HG02610 (cell line): ENCODE results near the gene PHRF1.
"Not testable (repeated sequence)": the region's sequence is repeated elsewhere in the genome, so short reads cannot be mapped to it uniquely, and the experiment has no call there.

Experiments used
- ATAC-seq: cut with Tn5 transposase; IDR thresholded peaks from one replicate; pipeline ENCODE4 v1.9.1; 2021; ENCODE audit warnings: mild to moderate bottlenecking, moderate library complexity; ENCODE audit not compliant: unreplicated experiment

PHRF1 gene

DNA sequence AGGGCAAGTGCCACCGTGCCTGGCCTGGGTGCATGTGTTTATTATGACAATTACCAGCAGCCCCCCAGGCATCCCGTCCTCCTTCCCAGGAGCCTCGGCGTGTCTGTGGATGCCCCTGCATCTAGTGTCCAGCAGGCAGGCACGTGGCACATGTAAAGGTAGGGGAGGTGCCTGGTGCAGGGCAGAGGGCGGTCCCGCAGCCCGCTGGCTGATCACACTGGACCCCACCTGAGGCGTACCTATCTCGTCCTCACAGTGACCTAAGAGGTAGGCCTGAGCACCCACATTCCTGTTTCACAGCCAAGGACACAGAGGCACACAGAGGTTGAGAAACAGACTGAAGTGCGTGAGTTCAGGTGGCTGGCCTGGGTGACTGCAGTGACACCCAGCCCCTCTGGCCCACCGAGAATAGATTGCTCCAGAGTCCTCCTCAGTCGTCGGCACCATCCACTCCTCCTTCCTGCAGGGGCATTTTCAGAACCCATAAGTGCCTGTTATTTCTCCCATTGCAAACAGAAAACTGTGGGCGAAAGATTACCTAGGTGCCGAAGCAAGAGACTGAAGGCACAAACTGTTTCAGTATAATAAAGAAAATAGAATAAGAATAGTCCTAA is 3.0 kb upstream of the PHRF1 start:
- no peak for ATAC-seq

DNA sequence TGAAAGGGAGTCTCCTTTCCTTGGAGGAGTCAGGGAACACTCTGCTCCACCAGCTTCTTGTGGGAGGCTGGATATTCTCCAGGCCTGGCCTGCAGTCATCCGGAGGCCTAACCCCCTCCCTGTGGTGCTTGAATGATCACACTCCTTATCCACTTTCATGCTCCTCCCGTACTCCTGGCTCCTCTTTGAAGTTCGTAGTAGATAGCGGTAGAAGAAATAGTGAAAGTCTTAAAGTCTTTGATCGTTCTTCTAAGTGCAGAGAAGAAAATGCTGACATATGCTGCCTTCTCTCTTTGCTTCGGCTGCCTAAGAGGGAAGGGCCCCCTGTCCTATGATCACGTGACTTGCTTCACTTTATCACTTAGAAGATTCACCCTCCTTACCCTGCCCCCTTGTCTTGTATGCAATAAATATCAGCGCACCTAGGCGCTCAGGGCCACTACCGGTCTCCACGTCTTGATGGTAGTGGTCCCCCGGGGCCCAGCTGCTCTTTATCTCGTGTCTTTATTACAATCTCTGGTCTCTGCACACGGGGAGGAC is 2.2 kb upstream of the PHRF1 start:
- ATAC-seq: not testable (repeated sequence)

- ATAC-seq: no peak
Observed at GRCh38 chr11:574632-575312, 1.5 kb upstream of the PHRF1 start.

DNA sequence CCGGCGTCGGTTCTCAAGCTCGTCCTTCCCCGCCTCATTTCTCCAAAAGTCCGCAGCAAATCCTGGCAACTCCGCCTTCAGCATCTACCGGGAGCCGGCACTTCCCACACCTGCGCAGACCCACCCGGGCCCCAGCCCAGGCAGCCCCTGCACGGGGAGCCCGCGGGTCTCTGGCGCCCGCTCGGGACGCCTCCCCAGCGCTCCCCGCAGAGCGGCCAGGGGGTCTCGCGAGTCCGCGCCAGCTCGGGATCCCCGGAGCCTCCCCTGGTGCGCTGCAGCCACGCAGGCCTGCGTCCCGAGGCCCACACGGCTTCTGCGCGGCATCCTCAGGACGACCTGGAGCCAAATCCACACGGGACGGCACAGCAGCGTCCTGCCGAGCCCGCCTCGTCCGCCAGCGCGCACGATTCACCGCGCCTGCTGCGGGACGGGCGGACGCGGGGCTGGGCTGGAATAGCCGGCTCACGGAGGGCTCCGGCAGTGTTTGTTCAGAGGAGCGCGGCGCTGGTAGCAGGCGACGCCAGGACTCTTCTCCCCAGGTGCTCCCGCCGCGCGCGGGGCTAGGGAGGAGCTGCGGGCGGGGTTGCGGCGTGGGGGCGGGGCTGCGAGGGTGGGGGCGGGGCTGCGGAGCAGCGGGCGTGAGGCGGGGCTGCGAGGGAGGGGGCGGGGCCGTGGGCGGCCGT is 816 bp upstream of the PHRF1 start:
- ATAC-seq: no peak

GRCh38 chr11:576811-577610 is 741 bp downstream of the PHRF1 start:
- no peak for ATAC-seq

- no peak for ATAC-seq
Observed at GRCh38 chr11:577611-577894, 1.3 kb downstream of the PHRF1 start.

- ATAC-seq: no peak
Observed at GRCh38 chr11:578276-579035, 2.2 kb downstream of the PHRF1 start.

DNA sequence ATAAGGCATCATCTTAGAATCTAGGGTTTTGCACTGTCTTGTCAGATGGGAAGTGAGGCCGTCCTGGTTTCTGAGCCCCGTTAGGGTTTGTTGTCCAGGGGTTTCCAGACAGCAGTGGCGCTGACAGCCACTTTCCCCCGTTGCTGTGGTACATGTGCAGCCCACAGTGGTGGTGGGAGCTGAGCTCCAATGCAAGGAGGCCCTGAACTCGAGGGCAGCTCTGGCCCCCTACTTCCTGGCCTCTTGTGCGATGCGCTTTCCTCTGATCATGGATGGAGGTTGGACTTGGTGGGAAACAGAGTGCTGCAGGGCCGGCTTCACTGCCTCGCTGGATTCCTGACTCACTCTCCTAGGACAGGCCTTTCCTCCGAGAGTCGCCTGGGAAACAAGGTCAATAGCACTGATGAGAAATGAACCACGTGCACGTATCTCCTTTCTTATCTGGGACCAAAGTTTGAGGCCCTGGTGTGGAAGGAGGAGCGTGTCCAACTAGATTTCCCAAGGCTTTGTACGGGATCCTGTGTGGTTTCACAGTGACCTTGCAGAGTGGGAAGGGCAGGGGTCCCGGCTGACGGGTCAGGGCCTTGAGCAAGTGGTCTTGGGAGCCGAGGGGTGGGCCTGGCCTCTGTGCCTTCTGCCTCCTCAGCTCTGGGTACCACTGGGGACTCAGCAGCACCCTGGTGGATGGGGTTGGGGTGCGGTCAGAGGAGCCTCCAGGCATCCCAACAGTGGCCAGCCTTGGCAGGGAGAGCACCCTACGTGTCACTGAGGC is 3.7 kb downstream of the PHRF1 start:
- ATAC-seq: no peak

GRCh38 chr11:581342-581741 is 5.1 kb downstream of the PHRF1 start:
- no peak for ATAC-seq

DNA sequence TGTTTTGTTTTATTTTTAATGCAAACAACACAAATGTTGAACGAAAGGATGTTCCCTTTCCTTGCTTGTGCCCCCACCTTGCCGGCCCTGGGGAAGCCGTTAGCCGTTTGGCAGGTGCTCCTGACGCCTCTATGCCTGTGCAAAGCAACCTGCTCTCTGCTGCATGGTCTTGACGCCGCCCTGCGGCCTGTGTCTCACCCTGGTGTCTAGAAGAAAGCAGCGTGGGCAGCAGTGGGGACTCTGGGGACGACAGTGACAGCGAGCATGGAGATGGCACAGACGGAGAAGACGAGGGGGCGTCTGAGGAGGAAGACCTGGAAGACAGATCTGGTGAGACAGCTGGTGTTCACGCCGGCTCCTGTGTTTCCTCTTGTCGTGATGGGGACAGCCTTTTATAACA is 5.5 kb downstream of the PHRF1 start:
- ATAC-seq: no peak

DNA sequence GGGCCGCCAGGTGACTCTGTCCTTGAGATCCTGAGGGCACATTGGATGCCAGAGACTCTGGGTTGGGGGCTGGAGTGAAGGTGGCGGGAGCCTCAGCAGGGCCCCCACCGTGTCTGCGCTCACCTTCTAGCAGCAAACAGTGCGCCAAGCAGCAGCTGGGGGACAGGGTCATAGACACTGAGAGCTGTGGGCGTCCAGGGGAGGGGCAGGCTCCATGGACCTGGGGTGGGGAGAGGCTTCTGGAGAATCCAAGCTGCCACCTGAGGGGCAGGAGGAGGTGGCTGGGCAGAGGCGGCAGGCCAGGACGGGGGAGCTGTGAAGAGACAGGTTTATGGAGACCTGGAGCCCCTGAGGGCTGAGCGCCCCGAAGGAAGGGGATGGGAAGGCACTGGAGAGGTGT is 8.0 kb downstream of the PHRF1 start:
- no peak for ATAC-seq

GRCh38 chr11:586376-587316 is 10.4 kb downstream of the PHRF1 start:
- ATAC-seq: no peak

DNA sequence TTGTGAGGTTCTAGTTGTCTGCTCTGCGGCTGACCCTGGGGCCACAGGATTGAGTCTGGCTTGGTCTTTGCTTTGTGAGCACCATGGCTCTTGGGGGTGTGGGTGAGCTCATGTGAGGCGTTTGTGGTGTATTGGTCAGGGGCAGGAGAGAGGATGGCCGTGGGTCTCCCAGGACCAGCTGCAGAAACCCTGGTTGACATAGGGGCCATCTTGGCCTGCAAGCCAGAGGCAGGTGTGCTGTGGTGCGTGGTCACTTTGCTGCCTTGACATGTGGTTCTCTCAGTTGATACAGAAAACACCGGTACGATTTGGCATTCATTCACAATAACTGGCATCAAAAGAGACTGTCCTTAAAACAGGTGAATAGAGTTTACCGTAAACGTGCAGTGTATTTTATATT is 11.3 kb downstream of the PHRF1 start:
- no peak for ATAC-seq

DNA sequence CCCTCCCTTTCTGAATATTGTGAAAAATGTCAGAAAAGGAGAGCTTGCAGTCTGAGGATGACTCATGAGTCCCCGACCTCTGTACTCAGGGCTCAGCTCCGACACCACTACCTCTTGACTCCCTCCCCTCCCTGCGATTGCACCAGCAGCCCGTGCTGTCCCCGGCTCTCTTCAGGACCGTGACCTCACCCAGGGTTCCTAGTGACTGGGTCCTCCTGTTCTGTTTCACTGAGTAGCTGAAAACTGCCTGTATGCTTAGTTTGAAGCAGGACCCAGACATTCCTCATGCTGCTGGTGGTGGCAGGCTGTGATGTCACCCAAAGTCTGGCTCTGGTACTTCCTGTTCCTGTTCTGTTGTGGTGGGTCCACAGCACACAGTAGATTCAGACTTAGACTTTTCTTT is 11.7 kb downstream of the PHRF1 start:
- ATAC-seq: no peak

DNA sequence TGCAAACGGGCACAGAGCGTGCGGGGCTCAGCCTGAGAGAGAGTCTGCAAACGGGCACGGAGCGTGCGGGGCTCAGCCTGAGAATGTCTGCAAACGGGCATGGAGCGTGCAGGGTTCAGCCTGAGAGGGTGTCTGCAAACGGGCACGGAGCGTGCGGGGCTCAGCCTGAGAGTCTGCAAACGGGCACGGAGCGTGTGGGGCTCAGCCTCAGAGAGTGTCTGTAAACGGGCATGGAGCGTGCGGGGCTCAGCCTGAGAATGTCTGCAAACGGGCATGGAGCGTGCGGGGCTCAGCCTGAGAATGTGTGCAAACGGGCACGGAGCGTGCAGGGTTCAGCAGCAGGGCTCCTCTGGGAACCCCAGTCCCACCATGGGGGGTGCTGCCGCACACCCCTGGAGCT is 13.5 kb downstream of the PHRF1 start:
- no peak for ATAC-seq

- no peak for ATAC-seq
Observed at GRCh38 chr11:590997-591396, 14.7 kb downstream of the PHRF1 start.

GRCh38 chr11:592501-592900 is 16.2 kb downstream of the PHRF1 start:
- no peak for ATAC-seq

- ATAC-seq: no peak
Observed at GRCh38 chr11:592918-593317, 16.6 kb downstream of the PHRF1 start.

GRCh38 chr11:593347-593746 is 17.1 kb downstream of the PHRF1 start:
- no peak for ATAC-seq
